Hepatocyte (in vitro differentiated cells): ENCODE measurements around the gene TRIM75. TPM values are rescaled to one million over a fixed set of nuclear protein-coding genes. Genes with fewer than 3 reads are reported as not detected.

Experiments used
- DNase-seq: peaks from one replicate; pipeline ENCODE4 v3.0.0-alpha.2; 2016; ENCODE audit warnings: low spot score
- H2AFZ ChIP-seq: fragments of 200-600 bp; sonication (generic); 2 replicates; pipeline ENCODE4 v1.6.0; 2016; ENCODE audit warnings: antibody characterized with exemption, mild to moderate bottlenecking
- H3K27ac ChIP-seq: fragments of 200-600 bp; sonication (generic); 2 replicates; pipeline ENCODE4 v1.5.1; 2016; ENCODE audit warnings: mild to moderate bottlenecking
- H3K27me3 ChIP-seq: fragments of 200-600 bp; sonication (generic); 2 replicates; pipeline ENCODE4 v1.6.1; 2016
- H3K36me3 ChIP-seq: fragments of 200-600 bp; sonication (generic); replicated peaks from 2 replicates; pipeline ENCODE4 v1.5.1; 2016; ENCODE audit warnings: low read depth; ENCODE audit not compliant: insufficient read depth
- H3K4me1 ChIP-seq: fragments of 200-600 bp; sonication (generic); 2 replicates; pipeline ENCODE4 v1.5.1; 2016; ENCODE audit warnings: mild to moderate bottlenecking, moderate library complexity; ENCODE audit not compliant: insufficient read depth
- H3K4me2 ChIP-seq: fragments of 200-600 bp; sonication (generic); 2 replicates; pipeline ENCODE4 v1.6.0; 2016
- H3K4me3 ChIP-seq: fragments of 200-600 bp; sonication (generic); 2 replicates; pipeline ENCODE4 v1.5.1; 2016; ENCODE audit warnings: mild to moderate bottlenecking
- H3K79me2 ChIP-seq: fragments of 200-600 bp; sonication (generic); 2 replicates; pipeline ENCODE4 v1.6.0; 2017; ENCODE audit warnings: mild to moderate bottlenecking
- H3K9me2 ChIP-seq: fragments of 200-600 bp; sonication (generic); replicated peaks from 2 replicates; pipeline ENCODE4 v1.6.0; 2017; ENCODE audit warnings: mild to moderate bottlenecking; ENCODE audit not compliant: insufficient read depth
- H3K9me3 ChIP-seq: fragments of 200-600 bp; sonication (generic); 2 replicates; pipeline ENCODE4 v1.5.1; 2016; ENCODE audit warnings: low read depth, mild to moderate bottlenecking
- H4K20me1 ChIP-seq: fragments of 200-600 bp; sonication (generic); 2 replicates; pipeline ENCODE4 v1.6.0; 2016; ENCODE audit warnings: mild to moderate bottlenecking; ENCODE audit not compliant: insufficient read depth, poor library complexity, severe bottlenecking
- EZH2 ChIP-seq: fragments of 200-600 bp; sonication (generic); IDR thresholded peaks from 2 replicates; pipeline ENCODE4 v1.6.1; 2016; ENCODE audit warnings: antibody characterized with exemption, mild to moderate bottlenecking, borderline replicate concordance
- EZH2phosphoT487 ChIP-seq: fragments of 200-600 bp; sonication (generic); IDR thresholded peaks from one replicate; pipeline ENCODE4 v1.6.1; 2018; ENCODE audit warnings: antibody characterized with exemption, mild to moderate bottlenecking, low read depth, moderate library complexity; ENCODE audit not compliant: unreplicated experiment, severe bottlenecking
- WGBS: methylation state at CpG from one replicate; pipeline ENCODE4 v1.1.6; 2016; ENCODE audit warnings: low lambda C conversion rate; ENCODE audit errors: missing lambda C conversion rate; 5-methylcytosine and 5-hydroxymethylcytosine counted together
- polyA plus RNA-seq: library from polyadenylated mRNA; unstranded; fragments of >200 nt; fragmentation: Nextera tagmentation; extraction: Ambion mirVana; gene quantifications from 2 replicates; pipeline ENCODE4 v1.2.1, GENCODE V29; 2016
- small RNA-seq: library from RNA; depleted of rRNA; stranded (forward); fragments of <200 nt; gene quantifications from one replicate; pipeline ENCODE3, GENCODE V24; 2014
- total RNA-seq: library from RNA; depleted of rRNA; stranded (reverse); fragments of >200 nt; gene quantifications from 2 replicates; pipeline ENCODE4 v1.2.3, GENCODE V29; 2014
- TF ChIP-seq, protein P1 (sequence below): fragments of 200-600 bp; sonication (generic); IDR thresholded peaks from 2 replicates; pipeline ENCODE4 v1.5.1; 2016; ENCODE audit warnings: antibody characterized with exemption, mild to moderate bottlenecking; ENCODE audit not compliant: poor library complexity

The TRIM75 gene
- total and polyA plus RNA-seq, 2 experiments from 2014 or later: 0.17 TPM; not detected in 1

DNA sequence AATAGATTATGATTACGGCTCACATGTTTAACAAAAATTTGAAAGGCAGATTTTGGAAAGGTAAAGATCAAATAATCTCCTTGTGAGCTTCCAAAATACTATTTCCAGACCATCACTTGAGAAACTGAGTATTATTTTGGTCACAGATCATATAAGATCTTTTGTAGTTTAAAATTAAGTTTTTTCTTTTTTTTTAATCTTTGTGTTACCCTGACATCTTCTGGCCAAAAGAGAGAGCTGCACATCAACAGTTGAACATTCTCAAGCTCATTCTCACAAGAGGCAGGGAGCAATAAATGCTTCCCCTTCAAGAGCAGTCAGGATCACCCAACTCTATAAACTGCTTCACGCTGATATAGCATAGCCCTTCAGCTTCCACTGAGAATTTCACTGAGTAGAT is 43.1 kb downstream of the TRIM75 start:
- DNase-seq: peak; percentile 48
- no peaks in the 10 kb centered on the region for H3K36me3 ChIP-seq
- TF ChIP-seq EZH2phosphoT487: no peak
- TF ChIP-seq, protein P1, sequence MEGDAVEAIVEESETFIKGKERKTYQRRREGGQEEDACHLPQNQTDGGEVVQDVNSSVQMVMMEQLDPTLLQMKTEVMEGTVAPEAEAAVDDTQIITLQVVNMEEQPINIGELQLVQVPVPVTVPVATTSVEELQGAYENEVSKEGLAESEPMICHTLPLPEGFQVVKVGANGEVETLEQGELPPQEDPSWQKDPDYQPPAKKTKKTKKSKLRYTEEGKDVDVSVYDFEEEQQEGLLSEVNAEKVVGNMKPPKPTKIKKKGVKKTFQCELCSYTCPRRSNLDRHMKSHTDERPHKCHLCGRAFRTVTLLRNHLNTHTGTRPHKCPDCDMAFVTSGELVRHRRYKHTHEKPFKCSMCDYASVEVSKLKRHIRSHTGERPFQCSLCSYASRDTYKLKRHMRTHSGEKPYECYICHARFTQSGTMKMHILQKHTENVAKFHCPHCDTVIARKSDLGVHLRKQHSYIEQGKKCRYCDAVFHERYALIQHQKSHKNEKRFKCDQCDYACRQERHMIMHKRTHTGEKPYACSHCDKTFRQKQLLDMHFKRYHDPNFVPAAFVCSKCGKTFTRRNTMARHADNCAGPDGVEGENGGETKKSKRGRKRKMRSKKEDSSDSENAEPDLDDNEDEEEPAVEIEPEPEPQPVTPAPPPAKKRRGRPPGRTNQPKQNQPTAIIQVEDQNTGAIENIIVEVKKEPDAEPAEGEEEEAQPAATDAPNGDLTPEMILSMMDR: peak; percentile 78

DNA sequence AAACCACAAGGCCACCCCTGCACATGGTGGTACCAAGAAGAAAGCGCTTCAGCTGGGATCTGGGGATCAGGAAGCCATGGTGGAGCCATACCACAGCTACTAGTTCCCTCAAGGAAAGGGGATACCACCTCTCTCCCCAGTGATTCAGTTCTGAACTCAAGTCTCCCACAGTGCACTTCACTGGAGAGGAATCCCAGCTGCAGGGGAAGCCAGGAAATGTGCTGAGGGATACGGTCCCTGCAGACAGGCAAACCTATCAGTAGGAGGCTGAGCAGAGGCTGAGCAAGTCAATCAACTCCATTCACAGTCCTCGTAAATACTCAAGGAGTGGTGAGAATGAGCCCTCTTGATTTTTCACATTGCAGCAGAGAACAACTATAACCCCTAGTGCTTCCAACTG is 48.0 kb downstream of the TRIM75 start:
- no peaks in the 10 kb centered on the region for H3K36me3 ChIP-seq
- H2AFZ ChIP-seq: no peak overlapping the region
- H3K4me2 ChIP-seq: no peak overlapping the region
- no peak overlapping the region for H3K4me3 ChIP-seq
- no peak overlapping the region for H3K27ac ChIP-seq
- DNase-seq: no peak
- TF ChIP-seq, protein P1: no peak
- TF ChIP-seq EZH2phosphoT487: no peak
- TF ChIP-seq EZH2: no peak
- H4K20me1 ChIP-seq: no peaks in the 10 kb centered on the region
- H3K79me2 ChIP-seq: no peaks in the 10 kb centered on the region
- WGBS: 87% methylated on average over 3 of the region's 3 CpGs
- no peaks in the 10 kb centered on the region for H3K27me3 ChIP-seq
- no peaks in the 10 kb centered on the region for H3K9me2 ChIP-seq
- no peaks in the 10 kb centered on the region for H3K4me1 ChIP-seq
- H3K9me3 ChIP-seq: no peaks in the 10 kb centered on the region

More for the DNA sequence above, 43.1 kb downstream of the TRIM75 start:
- Histone ChIP-seq H3K4me1 (no peaks in the 10 kb centered on the region), H3K4me3 (no peak overlapping the region), H3K4me2 (no peak overlapping the region), H2AFZ (no peak overlapping the region), H3K27ac (no peak overlapping the region), H3K79me2 (no peaks in the 10 kb centered on the region), H3K9me3 (no peaks in the 10 kb centered on the region), H3K9me2 (no peaks in the 10 kb centered on the region), H4K20me1 (no peaks in the 10 kb centered on the region), H3K27me3 (no peaks in the 10 kb centered on the region)
- 77% methylated on average over 2 of the region's 2 CpGs for WGBS

DNA sequence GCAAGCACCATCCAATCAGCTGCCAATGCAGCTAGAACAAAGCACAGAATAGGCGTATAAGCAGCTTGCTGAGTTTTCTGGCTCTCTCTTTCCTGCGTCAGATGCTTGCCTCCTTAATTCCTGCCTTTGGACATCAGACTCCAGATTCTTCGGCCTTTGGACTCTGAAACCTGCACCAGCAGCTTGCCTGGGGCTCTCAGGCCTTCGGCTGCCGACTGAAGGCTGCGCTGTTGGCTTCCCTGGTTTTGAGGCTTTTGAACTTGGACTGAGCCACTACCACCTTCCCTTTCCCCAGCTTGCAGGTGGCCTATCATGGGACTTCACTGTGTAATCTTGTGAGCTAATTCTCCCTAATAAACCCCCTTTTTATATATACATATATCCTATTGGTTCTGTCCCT is 52.9 kb downstream of the TRIM75 start:
- no peaks in the 10 kb centered on the region for H3K36me3 ChIP-seq
- H3K27me3 ChIP-seq: no peaks in the 10 kb centered on the region
- H3K79me2 ChIP-seq: peaks cover 12% of the 10 kb centered on the region
- H3K4me2 ChIP-seq: peak overlapping the region; percentile 1
- no peaks in the 10 kb centered on the region for H3K9me2 ChIP-seq
- H4K20me1 ChIP-seq: no peaks in the 10 kb centered on the region
- H3K27ac ChIP-seq: peak overlapping the region; percentile 81
- WGBS: 72% methylated on average over 6 of the region's 6 CpGs
- TF ChIP-seq, protein P1: no peak
- TF ChIP-seq EZH2phosphoT487 (no peak), EZH2 (no peak)
- H3K4me3 ChIP-seq: no peak overlapping the region
- peak; percentile 61 for DNase-seq
- H2AFZ ChIP-seq: no peak overlapping the region
- no peaks in the 10 kb centered on the region for H3K4me1 ChIP-seq
- no peaks in the 10 kb centered on the region for H3K9me3 ChIP-seq

Small RNA genes lying within 50 kb of the gene (small RNA-seq; reads per million reads assigned to genes)
- not detected for gene AC106872.12

Other genes with a start within 250 kb of the TRIM75 start
- 1.5 and 1.6 TPM in 2 replicates for gene APELA, start 176.7 kb upstream of the TRIM75 start, total RNA-seq
- gene APELA, start 176.7 kb upstream of the TRIM75 start, polyA plus RNA-seq: 0.29 TPM in 1 of 2 replicates, not detected in the other
- not detected in 2 replicates for gene TRIM61, start 76.2 kb upstream of the TRIM75 start, total RNA-seq
- 0.16 TPM in 1 of 2 replicates, not detected in the other for gene TRIM61, start 76.2 kb upstream of the TRIM75 start, polyA plus RNA-seq
- not detected in 2 replicates for gene TRIM60, start 21.9 kb upstream of the TRIM75 start, total RNA-seq
- not detected in 2 replicates for gene TRIM60, start 21.9 kb upstream of the TRIM75 start, polyA plus RNA-seq
- gene TMEM192, start 59.0 kb downstream of the TRIM75 start, total RNA-seq: 23.3 and 34.7 TPM in 2 replicates
- 22.5 and 28.8 TPM in 2 replicates for gene TMEM192, start 59.0 kb downstream of the TRIM75 start, polyA plus RNA-seq
- gene KLHL2, start 153.7 kb downstream of the TRIM75 start, total RNA-seq: 16.7 and 21.3 TPM in 2 replicates
- 7.8 and 8.2 TPM in 2 replicates for gene KLHL2, start 153.7 kb downstream of the TRIM75 start, polyA plus RNA-seq